Upper lobe of left lung (tissue), 4 donors: ENCODE data around the gene HSPA4L.

Experiments used
- CTCF ChIP-seq, 6 experiments: fragments of 450-650 bp in 4 of 6; fragments of 200-600 bp in 2 of 6; sonication (generic) in 2 of 6; IDR thresholded peaks; one replicate each; pipeline ENCODE4 v1.5.1; 2016 to 2019; ENCODE audit warnings: antibody characterized with exemption in 6 of 6
- EP300 ChIP-seq, 4 donors: sonication (generic); formaldehyde crosslinking; IDR thresholded peaks; one replicate each; pipeline ENCODE4 v1.5.1; 2017; ENCODE audit warnings: antibody characterized with exemption in 4 of 4, control low read depth in 2 of 4
- POLR2A ChIP-seq, 4 donors: fragments of 450-650 bp; IDR thresholded peaks; one replicate each; pipeline ENCODE4 v1.5.1; 2016 to 2017; ENCODE audit warnings: antibody characterized with exemption in 4 of 4, mild to moderate bottlenecking in 2 of 4
- POLR2AphosphoS5 ChIP-seq, 2 donors: sonication (generic); formaldehyde crosslinking; IDR thresholded peaks; one replicate each; pipeline ENCODE4 v1.5.1; 2017; ENCODE audit warnings: antibody characterized with exemption in 2 of 2

DNA sequence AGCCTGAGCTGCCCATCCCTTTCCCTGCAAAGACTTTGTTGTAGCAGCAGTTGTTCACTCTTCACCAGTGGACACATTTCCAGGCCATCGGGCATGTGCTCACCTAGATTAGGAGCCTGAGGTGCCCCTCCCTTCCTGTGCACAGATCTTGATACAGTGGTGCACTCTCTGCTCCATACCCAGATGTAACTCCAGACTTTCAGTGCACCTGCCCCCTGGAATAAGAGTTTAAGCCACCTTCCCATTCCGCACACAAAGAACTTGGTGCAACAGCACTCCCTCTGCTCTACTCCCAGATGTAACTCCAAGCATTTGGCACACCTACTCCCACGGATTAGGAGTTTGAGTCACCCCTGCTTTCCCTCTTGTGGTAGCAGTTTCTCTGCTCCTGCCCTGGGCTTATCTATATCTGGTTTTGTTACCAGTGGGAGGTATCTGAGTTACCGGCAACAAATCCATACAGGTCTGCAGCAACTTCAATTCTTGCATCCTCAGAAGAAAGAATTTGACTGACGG is 62.5 kb downstream of the HSPA4L start:
- no peak for TF ChIP-seq CTCF (IDR thresholded peaks at IDR 0.05)
- TF ChIP-seq POLR2AphosphoS5 (IDR thresholded peaks at IDR 0.05): no peak
- no peak for TF ChIP-seq POLR2A (IDR thresholded peaks at IDR 0.05)
- TF ChIP-seq EP300 (IDR thresholded peaks at IDR 0.05): no peak
